Endothelial cell of umbilical vein (primary cell): ENCODE results near the gene DGLUCY. TPM values are rescaled to one million over a fixed set of nuclear protein-coding genes. Genes with fewer than 3 reads are reported as not detected.

Source experiments
- BruUV-seq: library from RNA; stranded (reverse); fragments of 400-500 nt; replicated peaks from 2 replicates; lab custom pipeline; 2021; lab: Mats Ljungman, UMichigan
- CTCF ChIA-PET: fragments of 300-600, 350-600 bp; sonication (Branson Sonifier 250); formaldehyde crosslinking; loops from one replicate; lab custom pipeline; 2021; ENCODE audit warnings: antibody characterized with exemption, inconsistent platforms; lab: Charles Lee
- POLR2A ChIA-PET: fragments of 300-600, 350-600 bp; sonication (Branson Sonifier 250); formaldehyde crosslinking; loops from one replicate; lab custom pipeline; 2021; ENCODE audit warnings: antibody characterized with exemption, inconsistent platforms; lab: Charles Lee
- DNase-seq: peaks from one replicate; pipeline ENCODE4 v3.0.0-alpha.2; 2011; ENCODE audit warnings: low read depth, low spot score
- FAIRE-seq: peaks from 2 replicates; lab custom pipeline; 2011; peaks lifted over from hg19 to GRCh38; lab: Jason Lieb, UNC
- H2AFZ ChIP-seq: 2 replicates; pipeline ENCODE4 v1.6.0; 2012; ENCODE audit warnings: low read depth, low read length, control low read depth, inconsistent platforms
- H3K27ac ChIP-seq: 2 replicates; pipeline ENCODE4 v1.5.1; 2011; ENCODE audit warnings: low read depth, mild to moderate bottlenecking, control low read depth, low read length, moderate library complexity; ENCODE audit not compliant: insufficient read depth
- H3K27me3 ChIP-seq, 2 experiments: 2 replicates each; pipeline versions ENCODE4 v1.6.0 to v1.6.1; 2011; ENCODE audit warnings: low read length in 2 of 2, mixed read lengths in 1 of 2; ENCODE audit not compliant: control insufficient read depth in 2 of 2, insufficient read depth in 2 of 2
- H3K36me3 ChIP-seq, 2 experiments: 2 replicates in 1 of 2; 3 replicates in 1 of 2; pipeline ENCODE4 v1.5.1; 2011; ENCODE audit warnings: low read length in 2 of 2, mild to moderate bottlenecking in 1 of 2, moderate library complexity in 1 of 2; ENCODE audit not compliant: control insufficient read depth in 2 of 2, insufficient read depth in 2 of 2; ENCODE audit errors: extremely low read depth in 1 of 2
- H3K4me1 ChIP-seq: 3 replicates; pipeline ENCODE4 v1.5.1; 2011; ENCODE audit warnings: mild to moderate bottlenecking, low read length; ENCODE audit not compliant: control insufficient read depth, insufficient read depth; ENCODE audit errors: extremely low read depth
- H3K4me2 ChIP-seq: 2 replicates; pipeline ENCODE4 v1.6.1; 2011; ENCODE audit warnings: low read length, control low read depth, mixed read lengths; ENCODE audit not compliant: insufficient read depth
- H3K4me3 ChIP-seq, 3 experiments: fragments of 200-600 bp in 1 of 3; sonication (generic), shearing (Covaris generic) in 1 of 3; replicated peaks in 1 of 3; 2 replicates each; pipeline ENCODE4 v1.5.1; 2011 to 2016; ENCODE audit warnings: control low read depth in 3 of 3, low read length in 3 of 3, mild to moderate bottlenecking in 2 of 3, inconsistent platforms in 1 of 3, low read depth in 1 of 3, moderate library complexity in 1 of 3; ENCODE audit not compliant: insufficient read depth in 1 of 3
- H3K79me2 ChIP-seq: 2 replicates; pipeline ENCODE4 v1.6.0; 2012; ENCODE audit warnings: low read length, inconsistent platforms; ENCODE audit not compliant: control insufficient read depth, insufficient read depth
- H3K9ac ChIP-seq: replicated peaks from 2 replicates; pipeline ENCODE3; 2011; ENCODE audit warnings: low read length, control low read depth; ENCODE audit not compliant: insufficient read depth; ENCODE audit errors: extremely low read depth
- H3K9me1 ChIP-seq: replicated peaks from 3 replicates; pipeline ENCODE4 v1.6.0; 2011; ENCODE audit warnings: mild to moderate bottlenecking, low read length; ENCODE audit not compliant: control insufficient read depth, insufficient read depth; ENCODE audit errors: extremely low read depth
- H3K9me3 ChIP-seq: replicated peaks from 2 replicates; pipeline ENCODE4 v1.5.1; 2012; ENCODE audit warnings: low read length, inconsistent platforms; ENCODE audit not compliant: control insufficient read depth, insufficient read depth
- H4K20me1 ChIP-seq: replicated peaks from 2 replicates; pipeline ENCODE3; 2011; ENCODE audit warnings: mild to moderate bottlenecking, low read length; ENCODE audit not compliant: control insufficient read depth, insufficient read depth; ENCODE audit errors: extremely low read depth
- CTCF ChIP-seq, 2 donors: IDR thresholded peaks; 1 replicate in 1 of 2; 2 replicates in 1 of 2; pipeline ENCODE4 v1.5.1; 2011; ENCODE audit warnings: low read length in 2 of 2, mild to moderate bottlenecking in 2 of 2, moderate library complexity in 2 of 2, control low read depth in 1 of 2, inconsistent platforms in 1 of 2, low read depth in 1 of 2; ENCODE audit not compliant: insufficient read depth in 1 of 2; ENCODE audit errors: extremely low read depth in 1 of 2
- EZH2 ChIP-seq: IDR thresholded peaks from 2 replicates; pipeline ENCODE4 v1.6.1; 2012; ENCODE audit warnings: borderline replicate concordance, low read depth, mild to moderate bottlenecking, moderate library complexity, low read length, inconsistent platforms; ENCODE audit not compliant: severe bottlenecking
- FOS ChIP-seq: IDR thresholded peaks from 2 replicates; pipeline ENCODE4 v1.6.1; 2011; ENCODE audit warnings: mild to moderate bottlenecking, low read length, moderate library complexity, borderline replicate concordance; ENCODE audit not compliant: insufficient read depth
- GATA2 ChIP-seq: IDR thresholded peaks from 2 replicates; pipeline ENCODE4 v1.7.0; 2011; ENCODE audit warnings: low read depth, mild to moderate bottlenecking, moderate library complexity, mixed read lengths, low read length; ENCODE audit not compliant: insufficient read length, insufficient read depth
- JUN ChIP-seq: IDR thresholded peaks from 2 replicates; pipeline ENCODE4 v1.6.1; 2011; ENCODE audit warnings: borderline replicate concordance, low read depth; ENCODE audit not compliant: insufficient read length, insufficient read depth
- MAX ChIP-seq: IDR thresholded peaks from 2 replicates; pipeline ENCODE4 v1.6.1; 2011; ENCODE audit not compliant: insufficient read depth, insufficient read length
- MYC ChIP-seq: IDR thresholded peaks from one replicate; pipeline ENCODE4 v1.6.1; 2011; ENCODE audit warnings: mild to moderate bottlenecking, low read depth, low read length
- POLR2A ChIP-seq: IDR thresholded peaks from 2 replicates; pipeline ENCODE4 v1.6.1; 2012; ENCODE audit warnings: low read depth, mild to moderate bottlenecking, control low read depth, low read length
- POLR2AphosphoS5 ChIP-seq: IDR thresholded peaks from 2 replicates; pipeline ENCODE4 v1.6.1; 2012; ENCODE audit warnings: low read depth, mild to moderate bottlenecking, control low read depth, low read length, moderate library complexity; ENCODE audit not compliant: insufficient read depth
- dilution Hi-C: fragments of 300-500 bp; cut with MboI; formaldehyde crosslinking; loops from one replicate; pipeline ENCODE4 v1.15.0; 2019; ENCODE audit warnings: low sequenced_read_pairs; ENCODE audit not compliant: extremely low pct_ligation_motif_present
- intact Hi-C: fragments of 100-400 bp; cut with micrococcal nuclease; formaldehyde crosslinking; loops from one replicate; pipeline ENCODE4 v1.10.0; 2022
- polyA plus RNA-seq, 4 experiments: library from polyadenylated mRNA; depleted of rRNA in 3 of 4; stranded (reverse) in 3 of 4; unstranded in 1 of 4; fragments of >200 nt; gene quantifications; 2 replicates each; pipeline versions ENCODE4 v1.2.1 to v1.2.3, GENCODE V29; 2011 to 2012; ENCODE audit warnings: missing spikeins in 1 of 4
- total RNA-seq: library from RNA; stranded (reverse); gene quantifications from 2 replicates; pipeline ENCODE4 v1.2.3, GENCODE V29; 2021

DGLUCY gene
- total and polyA plus RNA-seq, 2 donors (not counting 3 experiments of a cell fraction or from before 2014, with no cell fraction given) = 40.9 to 65.6 TPM

- intact Hi-C loops (no loop called here), dilution Hi-C loops (no loop called here)
- BruUV-seq = no TSS peak
- Histone ChIP-seq H3K27ac (no peak overlapping the region), H3K9me3 (no peaks in the 10 kb centered on the region), H4K20me1 (no peaks in the 10 kb centered on the region), H3K79me2 (no peaks in the 10 kb centered on the region), H3K36me3 (no peaks in the 10 kb centered on the region), H3K9me1 (no peaks in the 10 kb centered on the region), H3K27me3 (no peaks in the 10 kb centered on the region), H3K4me2 (no peak overlapping the region), H3K9ac (no peak overlapping the region), H3K4me1 (peaks cover 7% of the 10 kb centered on the region), H2AFZ (no peak overlapping the region), H3K4me3 (no peak overlapping the region)
- TF ChIP-seq MAX (no peak), MYC (no peak), GATA2 (no peak), CTCF (IDR thresholded peaks at IDR 0.05; ENCODE audit: extremely low read depth in 1 of 2, insufficient read depth in 1 of 2, low read depth in 1 of 2, low read length in 2 of 2) (no peak), FOS (no peak), POLR2A (no peak), JUN (no peak), EZH2 (no peak), POLR2AphosphoS5 (no peak)
- ChIA-PET CTCF (interaction anchor here (1.0 to 3.7 kb wide), 3 partner anchors 10 to 78 kb away, joined by 3 to 16 read pairs (median 6); no protein-coding TSS in a partner anchor), POLR2A (interaction anchor here (0.6 kb wide), 1 partner anchor 54 kb away, joined by 6 read pairs; no protein-coding TSS in a partner anchor)
- FAIRE-seq = no peak
- no peak for DNase-seq
These were observed 141.3 kb downstream of the DGLUCY start for GRCh38 chr14:91255026-91255695.
